HG03045 (cell line): ENCODE data around the gene JUP.

Experiments
- ATAC-seq: cut with Tn5 transposase; IDR thresholded peaks from one replicate; pipeline ENCODE4 v1.9.1; 2021; ENCODE audit warnings: mild to moderate bottlenecking, moderate library complexity; ENCODE audit not compliant: unreplicated experiment

The JUP gene

GRCh38 chr17:41724476-41725050 is 61.9 kb downstream of the JUP start:
- ATAC-seq = no peak

GRCh38 chr17:41723801-41724475 is 62.6 kb downstream of the JUP start:
- ATAC-seq = no peak

DNA sequence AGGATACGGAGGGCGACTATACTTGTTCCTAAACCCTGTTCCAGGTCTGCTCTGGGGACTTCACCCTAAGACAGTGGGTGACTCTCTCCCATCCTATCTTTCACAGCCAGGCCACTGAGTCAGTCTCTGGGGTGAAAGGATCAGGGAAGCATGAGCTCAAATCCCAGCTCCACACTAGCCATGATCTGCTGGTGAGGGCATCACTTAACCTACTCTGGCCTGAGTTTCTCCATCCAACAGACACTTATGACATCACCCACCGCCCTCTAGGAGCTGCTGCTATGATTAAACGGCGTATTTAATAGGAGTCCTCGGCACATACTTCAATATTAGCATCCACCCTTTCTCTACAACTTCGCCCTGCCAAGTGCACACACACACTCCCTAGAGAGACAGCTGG is 64.3 kb downstream of the JUP start:
- ATAC-seq = no peak

- no peak for ATAC-seq
Measured at GRCh38 chr17:41718287-41718645, 68.2 kb downstream of the JUP start.

- ATAC-seq = no peak
Measured at GRCh38 chr17:41717408-41718286, 68.9 kb downstream of the JUP start.

DNA sequence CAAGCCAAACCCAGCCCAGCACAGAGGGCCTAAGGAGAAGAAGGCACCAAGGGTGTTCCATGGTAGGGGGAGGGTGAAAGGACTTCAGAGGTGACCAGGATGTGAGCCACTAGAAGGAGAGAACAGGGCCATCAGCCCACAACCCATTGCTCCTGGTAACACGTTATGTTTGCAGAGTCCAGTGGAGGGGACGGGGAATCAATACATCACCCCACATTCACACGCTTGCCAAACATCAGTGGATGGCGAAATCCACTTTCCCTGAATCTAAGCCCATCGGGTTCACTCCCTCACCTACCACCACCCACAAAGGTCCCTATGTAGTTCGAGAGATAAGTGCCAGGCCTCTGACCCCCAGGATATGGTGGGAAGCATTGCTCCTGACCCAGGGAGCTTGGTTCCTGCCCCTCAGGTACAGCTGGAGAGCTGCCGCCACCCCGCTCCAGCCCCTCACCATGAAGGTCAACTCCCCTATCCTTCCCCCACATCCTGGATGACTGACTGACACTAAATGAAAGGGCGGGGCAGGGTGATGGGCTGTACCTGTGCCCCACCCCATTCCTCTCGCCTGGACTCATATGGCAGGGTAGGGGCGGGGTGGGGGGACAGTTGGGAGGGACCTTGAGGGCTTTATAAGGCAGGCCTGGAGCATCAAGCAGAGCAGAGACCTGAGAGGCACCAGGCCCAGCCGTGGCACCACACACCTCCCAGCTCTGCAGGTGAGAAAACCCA is 74.7 kb downstream of the JUP start, which contains the start of gene GAST:
GAST (plus strand) TSS at position 663 of the 732 bp plus-strand sequence. CDS start 3,106 bp downstream, outside the sequence.
- ATAC-seq = no peak

GRCh38 chr17:41710472-41711090 is 75.9 kb downstream of the JUP start:
- ATAC-seq = no peak

GRCh38 chr17:41707803-41708669 is 78.5 kb downstream of the JUP start:
- no peak for ATAC-seq

DNA sequence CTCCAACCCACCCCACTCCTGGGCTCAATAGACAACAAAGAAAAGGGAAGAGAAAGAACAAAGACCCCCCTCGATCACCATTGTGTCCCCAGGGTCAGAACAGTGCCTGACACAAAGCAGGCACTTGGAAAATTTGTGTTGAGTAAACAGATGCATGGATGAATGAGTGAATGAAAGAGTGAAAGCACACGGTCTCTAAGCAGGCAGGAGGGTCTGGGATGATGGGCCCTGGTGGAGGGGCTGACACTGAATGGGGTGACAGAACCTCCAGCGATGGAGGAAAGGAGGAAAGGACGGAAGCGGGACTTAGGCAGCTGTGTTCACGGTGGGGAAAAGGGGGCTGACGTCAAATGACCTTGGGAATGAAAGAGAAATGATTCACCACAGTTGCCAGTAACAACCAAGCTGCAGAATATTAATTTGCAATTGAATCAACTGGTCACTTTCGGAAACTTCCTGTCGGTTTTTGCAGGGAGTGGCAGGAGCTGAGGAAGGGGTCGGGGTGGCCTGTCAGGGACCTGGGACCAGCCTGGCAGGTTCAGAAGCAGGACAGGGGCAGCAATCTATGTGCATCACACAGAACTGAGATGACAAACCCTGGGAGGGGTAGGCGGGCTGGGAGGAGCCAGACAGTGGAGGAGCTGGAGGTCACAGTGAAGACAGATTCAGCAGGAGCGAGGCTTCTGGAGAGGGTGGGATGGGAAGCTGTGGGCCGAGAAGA is 81.1 kb downstream of the JUP start:
- no peak for ATAC-seq
